ENCODE results near the gene PNMA8A.
"Not testable (repeated sequence)": the region's sequence is repeated elsewhere in the genome, so short reads cannot be mapped to it uniquely, and the experiment has no call there.

PNMA8A gene

GRCh38 chr19:46446021-46446420 is 25.3 kb downstream of the PNMA8A start:
- H3K4me1 ChIP-seq (ENCODE audit: low read length) = no peaks in the 10 kb centered on the region
- no peaks in the 10 kb centered on the region for H3F3A ChIP-seq (ENCODE audit: insufficient read depth, low read length)
- H3K4me2 ChIP-seq (ENCODE audit: low read depth, low read length) = no peak overlapping the region
- TF ChIP-seq EZH2phosphoT487 (IDR thresholded peaks at IDR 0.05; ENCODE audit: low read length) = no peak
- TF ChIP-seq CTCF (IDR thresholded peaks at IDR 0.05; ENCODE audit: low read length) = no peak
- no peak for TF ChIP-seq EZH2 (optimal IDR thresholded peaks at IDR 0.05; ENCODE audit: low read depth, low read length)
- no peaks in the 10 kb centered on the region for H3K9me2 ChIP-seq (replicated peaks; ENCODE audit: insufficient read depth, low read length)
- no peaks in the 10 kb centered on the region for H3K9me3 ChIP-seq (replicated peaks; ENCODE audit: insufficient read depth, low read length)
- DNase-seq = no peak
- H3K27ac ChIP-seq (ENCODE audit: low read length) = no peak overlapping the region
- peaks cover 76% of the 10 kb centered on the region for H3K27me3 ChIP-seq (replicated peaks; ENCODE audit: insufficient read depth, low read length)
- no peak overlapping the region for H2AFZ ChIP-seq (ENCODE audit: low read length)
- no peak overlapping the region for H3K4me3 ChIP-seq (ENCODE audit: low read length)
- no peaks in the 10 kb centered on the region for H3K36me3 ChIP-seq (replicated peaks; ENCODE audit: insufficient read depth, low read length)
- H4K20me1 ChIP-seq (ENCODE audit: insufficient read depth, low read length) = no peaks in the 10 kb centered on the region
- no peaks in the 10 kb centered on the region for H3K79me2 ChIP-seq (ENCODE audit: low read length)
- no peak overlapping the region for H3K9ac ChIP-seq (ENCODE audit: low read length)

- no peaks in the 10 kb centered on the region for H3K9me3 ChIP-seq (replicated peaks; ENCODE audit: insufficient read depth, low read length)
- no peak overlapping the region for H3K27ac ChIP-seq (ENCODE audit: low read length)
- TF ChIP-seq CTCF (IDR thresholded peaks at IDR 0.05; ENCODE audit: low read length) (no peak), EZH2phosphoT487 (IDR thresholded peaks at IDR 0.05; ENCODE audit: low read length) (no peak), EZH2 (optimal IDR thresholded peaks at IDR 0.05; ENCODE audit: low read depth, low read length) (no peak)
- H3K9ac ChIP-seq (ENCODE audit: low read length) = no peak overlapping the region
- H3K27me3 ChIP-seq (replicated peaks; ENCODE audit: insufficient read depth, low read length) = peaks cover 54% of the 10 kb centered on the region
- no peaks in the 10 kb centered on the region for H4K20me1 ChIP-seq (ENCODE audit: insufficient read depth, low read length)
- no peak overlapping the region for H2AFZ ChIP-seq (ENCODE audit: low read length)
- H3K36me3 ChIP-seq (replicated peaks; ENCODE audit: insufficient read depth, low read length) = no peaks in the 10 kb centered on the region
- H3K4me1 ChIP-seq (ENCODE audit: low read length) = no peaks in the 10 kb centered on the region
- H3K9me2 ChIP-seq (replicated peaks; ENCODE audit: insufficient read depth, low read length) = no peaks in the 10 kb centered on the region
- DNase-seq = no peak
- H3K4me3 ChIP-seq (ENCODE audit: low read length) = no peak overlapping the region
- no peaks in the 10 kb centered on the region for H3K79me2 ChIP-seq (ENCODE audit: low read length)
- H3F3A ChIP-seq (ENCODE audit: insufficient read depth, low read length) = no peaks in the 10 kb centered on the region
- H3K4me2 ChIP-seq (ENCODE audit: low read depth, low read length) = peak overlapping the region; percentile 41
These were observed 28.4 kb downstream of the PNMA8A start for GRCh38 chr19:46442808-46443450.

- H3K79me2 ChIP-seq (ENCODE audit: low read length) = no peaks in the 10 kb centered on the region
- no peaks in the 10 kb centered on the region for H3K36me3 ChIP-seq (replicated peaks; ENCODE audit: insufficient read depth, low read length)
- H2AFZ ChIP-seq (ENCODE audit: low read length) = no peak overlapping the region
- H3K27me3 ChIP-seq (replicated peaks; ENCODE audit: insufficient read depth, low read length) = peaks cover 49% of the 10 kb centered on the region
- no peak for DNase-seq
- H3K9me3 ChIP-seq (replicated peaks; ENCODE audit: insufficient read depth, low read length) = no peaks in the 10 kb centered on the region
- H4K20me1 ChIP-seq (ENCODE audit: insufficient read depth, low read length) = no peaks in the 10 kb centered on the region
- no peaks in the 10 kb centered on the region for H3K9me2 ChIP-seq (replicated peaks; ENCODE audit: insufficient read depth, low read length)
- H3K27ac ChIP-seq (ENCODE audit: low read length) = no peak overlapping the region
- H3K4me3 ChIP-seq (ENCODE audit: low read length) = no peak overlapping the region
- TF ChIP-seq CTCF (IDR thresholded peaks at IDR 0.05; ENCODE audit: low read length) (no peak), EZH2 (optimal IDR thresholded peaks at IDR 0.05; ENCODE audit: low read depth, low read length) (no peak), EZH2phosphoT487 (IDR thresholded peaks at IDR 0.05; ENCODE audit: low read length) (no peak)
- H3K4me1 ChIP-seq (ENCODE audit: low read length) = no peaks in the 10 kb centered on the region
- H3F3A ChIP-seq (ENCODE audit: insufficient read depth, low read length) = no peaks in the 10 kb centered on the region
- no peak overlapping the region for H3K4me2 ChIP-seq (ENCODE audit: low read depth, low read length)
- no peak overlapping the region for H3K9ac ChIP-seq (ENCODE audit: low read length)
These were observed 29.5 kb downstream of the PNMA8A start for GRCh38 chr19:46441866-46442265.

GRCh38 chr19:46435689-46436088 is 35.7 kb downstream of the PNMA8A start:
- H3K27ac ChIP-seq (ENCODE audit: low read length); H3K4me3 ChIP-seq (ENCODE audit: low read length); H3K36me3 ChIP-seq (replicated peaks; ENCODE audit: insufficient read depth, low read length); H3K9ac ChIP-seq (ENCODE audit: low read length); H3K9me3 ChIP-seq (replicated peaks; ENCODE audit: insufficient read depth, low read length); H3F3A ChIP-seq (ENCODE audit: insufficient read depth, low read length); H3K4me2 ChIP-seq (ENCODE audit: low read depth, low read length); H2AFZ ChIP-seq (ENCODE audit: low read length); DNase-seq; H3K4me1 ChIP-seq (ENCODE audit: low read length); H3K79me2 ChIP-seq (ENCODE audit: low read length); H4K20me1 ChIP-seq (ENCODE audit: insufficient read depth, low read length); H3K9me2 ChIP-seq (replicated peaks; ENCODE audit: insufficient read depth, low read length): not testable (repeated sequence)
- H3K27me3 ChIP-seq (replicated peaks; ENCODE audit: insufficient read depth, low read length) = peaks cover 56% of the 10 kb centered on the region

All from MM.1S (cell line).